ENCODE data around the gene P3H4. TPM values are rescaled to one million over a fixed set of nuclear protein-coding genes. Genes with fewer than 3 reads are reported as not detected.

P3H4 gene
- total and polyA plus RNA-seq, 10 of the 15 experiments (the other 5 are each of a cell fraction or from before 2014, with no cell fraction given): 0.32 to 1.1 (median 0.64) TPM; not detected in 1

GRCh38 chr17:41786227-41787020, 25.3 kb downstream of the P3H4 start, which contains the start of gene JUP:
Gene JUP, minus strand, starts transcription at chr17:41786711. Its CDS starts 14,857 bp downstream, at chr17:41771854.
- peak within 1 kb of the TSS; percentile 71 for H3K4me2 ChIP-seq (ENCODE audit: control insufficient read depth, insufficient read depth)
- FAIRE-seq (peak; percentile 95), ATAC-seq (peak; percentile 98), DNase-seq (ENCODE audit: low read depth, low spot score) (peak; percentile 80)
- SMC1A ChIA-PET (ENCODE audit: uncharacterized antibody, unreplicated experiment): interaction anchor here (0.6 to 2.0 kb wide), 7 partner anchors 10 to 100 kb away, joined by 3 to 8 read pairs (median 3); no protein-coding TSS in a partner anchor
- H3K27ac ChIP-seq (ENCODE audit: control insufficient read depth, insufficient read depth): no peak within 1 kb of the TSS
- H3K4me3 ChIP-seq: peak within 1 kb of the TSS; percentile 67; the same call in 1 of the 2 replicates
- intact Hi-C loops (cut with micrococcal nuclease; ENCODE audit: unreplicated experiment): no loop called here
- POLR2A ChIA-PET: interaction anchor here (0.6 to 1.5 kb wide), 7 partner anchors 12 to 133 kb away, joined by 3 to 8 read pairs (median 3); partner anchors contain the start of gene ACLY
- H2AFZ ChIP-seq (ENCODE audit: control insufficient read depth, low read depth, low read length): peak within 1 kb of the TSS; percentile 58
- H4K20me1 ChIP-seq (ENCODE audit: control insufficient read depth, insufficient read depth): no peaks in the 10 kb centered on the region
- peaks cover 13% of the 10 kb centered on the region for H3K4me1 ChIP-seq (ENCODE audit: control insufficient read depth, insufficient read depth, low read length)
- no peaks in the 10 kb centered on the region for H3K79me2 ChIP-seq (ENCODE audit: control insufficient read depth, insufficient read depth, low read length)
- RAD21 ChIA-PET (ENCODE audit: unreplicated experiment): interaction anchor here (0.7 to 1.6 kb wide), 8 partner anchors 14 to 144 kb away, joined by 3 to 6 read pairs (median 3); partner anchors contain the start of gene ODAD4
- 1% methylated on average over 59 of the region's 79 CpGs for WGBS (ENCODE audit: insufficient coverage, insufficient replicate concordance, low lambda C conversion rate, missing lambda C conversion rate)
- H3K36me3 ChIP-seq (ENCODE audit: control insufficient read depth in 2 of 2, insufficient read depth in 2 of 2, low read length in 1 of 2): no peaks in the 10 kb centered on the region
- CTCF ChIA-PET: interaction anchor here (0.6 to 2.0 kb wide), 12 partner anchors 8 to 1612 kb away, joined by 3 to 15 read pairs (median 4); no protein-coding TSS in a partner anchor
- no TSS peak for BruUV-seq (replicated peaks)
- no peaks in the 10 kb centered on the region; the same call in 2 of the 3 replicates for H3K9me3 ChIP-seq (replicated peaks; ENCODE audit: control insufficient read depth, insufficient read depth, low read length)
- peaks cover 0 to 6% of the 10 kb centered on the region in 2 experiments; a peak in 1 of 4 replicates for H3K27me3 ChIP-seq (replicated peaks in 1 of 2; ENCODE audit: control insufficient read depth in 2 of 2, insufficient read depth in 2 of 2, low read length in 1 of 2)
- in situ Hi-C loops (cut with MboI): no loop called here
- no peak within 1 kb of the TSS for H3K9ac ChIP-seq (ENCODE audit: control insufficient read depth, insufficient read depth, low read length)
- TF ChIP-seq, protein P1, sequence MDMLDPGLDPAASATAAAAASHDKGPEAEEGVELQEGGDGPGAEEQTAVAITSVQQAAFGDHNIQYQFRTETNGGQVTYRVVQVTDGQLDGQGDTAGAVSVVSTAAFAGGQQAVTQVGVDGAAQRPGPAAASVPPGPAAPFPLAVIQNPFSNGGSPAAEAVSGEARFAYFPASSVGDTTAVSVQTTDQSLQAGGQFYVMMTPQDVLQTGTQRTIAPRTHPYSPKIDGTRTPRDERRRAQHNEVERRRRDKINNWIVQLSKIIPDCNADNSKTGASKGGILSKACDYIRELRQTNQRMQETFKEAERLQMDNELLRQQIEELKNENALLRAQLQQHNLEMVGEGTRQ (IDR thresholded peaks at IDR 0.05; ENCODE audit: borderline replicate concordance, low read depth, low read length): no peak
- TF ChIP-seq, protein P2, sequence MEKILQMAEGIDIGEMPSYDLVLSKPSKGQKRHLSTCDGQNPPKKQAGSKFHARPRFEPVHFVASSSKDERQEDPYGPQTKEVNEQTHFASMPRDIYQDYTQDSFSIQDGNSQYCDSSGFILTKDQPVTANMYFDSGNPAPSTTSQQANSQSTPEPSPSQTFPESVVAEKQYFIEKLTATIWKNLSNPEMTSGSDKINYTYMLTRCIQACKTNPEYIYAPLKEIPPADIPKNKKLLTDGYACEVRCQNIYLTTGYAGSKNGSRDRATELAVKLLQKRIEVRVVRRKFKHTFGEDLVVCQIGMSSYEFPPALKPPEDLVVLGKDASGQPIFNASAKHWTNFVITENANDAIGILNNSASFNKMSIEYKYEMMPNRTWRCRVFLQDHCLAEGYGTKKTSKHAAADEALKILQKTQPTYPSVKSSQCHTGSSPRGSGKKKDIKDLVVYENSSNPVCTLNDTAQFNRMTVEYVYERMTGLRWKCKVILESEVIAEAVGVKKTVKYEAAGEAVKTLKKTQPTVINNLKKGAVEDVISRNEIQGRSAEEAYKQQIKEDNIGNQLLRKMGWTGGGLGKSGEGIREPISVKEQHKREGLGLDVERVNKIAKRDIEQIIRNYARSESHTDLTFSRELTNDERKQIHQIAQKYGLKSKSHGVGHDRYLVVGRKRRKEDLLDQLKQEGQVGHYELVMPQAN (conservative IDR thresholded peaks at IDR 0.05): peak; percentile 68
- no peak for TF ChIP-seq REST (IDR thresholded peaks at IDR 0.05; ENCODE audit: low read depth, low read length)
- no peak for TF ChIP-seq BCL11A (IDR thresholded peaks at IDR 0.05; ENCODE audit: low read depth, low read length)
- no peak for TF ChIP-seq CHD1 (IDR thresholded peaks at IDR 0.05; ENCODE audit: low read depth, low read length)
- peak; percentile 73 for TF ChIP-seq GATAD2B (conservative IDR thresholded peaks at IDR 0.05; ENCODE audit: low read depth)
- TF ChIP-seq BCLAF1 (IDR thresholded peaks at IDR 0.05): no peak

All from GM12878 (cell line).